GM18519 (cell line): Measurements from ENCODE around the gene PWP1.
"Not testable (repeated sequence)": the region's sequence is repeated elsewhere in the genome, so short reads cannot be mapped to it uniquely, and the experiment has no call there.

Experiments
- ATAC-seq: cut with Tn5 transposase; IDR thresholded peaks from one replicate; pipeline ENCODE4 v1.9.1; 2021; ENCODE audit warnings: mild to moderate bottlenecking, moderate library complexity; ENCODE audit not compliant: unreplicated experiment, low FRiP score

PWP1 gene

GRCh38 chr12:107667464-107667863 lies 18.1 kb upstream of the PWP1 start:
- ATAC-seq = no peak

GRCh38 chr12:107668320-107669098 lies 17.1 kb upstream of the PWP1 start:
- no peak for ATAC-seq

GRCh38 chr12:107669946-107670345 lies 15.7 kb upstream of the PWP1 start:
- ATAC-seq = no peak

GRCh38 chr12:107670999-107671643 lies 14.5 kb upstream of the PWP1 start:
- no peak for ATAC-seq

- no peak for ATAC-seq
These were observed 7.9 kb upstream of the PWP1 start for GRCh38 chr12:107677671-107678070.

GRCh38 chr12:107679336-107679735 lies 6.3 kb upstream of the PWP1 start:
- ATAC-seq = no peak

GRCh38 chr12:107681455-107681835 lies 4.2 kb upstream of the PWP1 start:
- ATAC-seq = no peak

- ATAC-seq = no peak
These were observed 3.5 kb upstream of the PWP1 start for GRCh38 chr12:107681836-107682820.

GRCh38 chr12:107684029-107684795 lies 1.4 kb upstream of the PWP1 start:
- ATAC-seq = no peak

- ATAC-seq = no peak
These were observed 624 bp upstream of the PWP1 start for GRCh38 chr12:107684990-107685359.

GRCh38 chr12:107695772-107696171 lies 10.2 kb downstream of the PWP1 start:
- ATAC-seq = not testable (repeated sequence)

- peak; percentile 56 for ATAC-seq
These were observed 16.5 kb downstream of the PWP1 start for GRCh38 chr12:107702106-107702505.

- ATAC-seq = no peak
These were observed 18.4 kb downstream of the PWP1 start for GRCh38 chr12:107704041-107704440.

- not testable (repeated sequence) for ATAC-seq
These were observed 19.9 kb downstream of the PWP1 start for GRCh38 chr12:107705522-107705921.

GRCh38 chr12:107715780-107716179 lies 30.2 kb downstream of the PWP1 start:
- no peak for ATAC-seq

GRCh38 chr12:107718606-107719005 lies 33.0 kb downstream of the PWP1 start:
- no peak for ATAC-seq

GRCh38 chr12:107727327-107727726 lies 41.7 kb downstream of the PWP1 start:
- not testable (repeated sequence) for ATAC-seq

GRCh38 chr12:107727742-107728141 lies 42.1 kb downstream of the PWP1 start:
- not testable (repeated sequence) for ATAC-seq

- ATAC-seq = no peak
These were observed 45.2 kb downstream of the PWP1 start for GRCh38 chr12:107730618-107731341.

- ATAC-seq = no peak
These were observed 45.8 kb downstream of the PWP1 start for GRCh38 chr12:107731366-107731765.
